Right lobe of liver (tissue), 4 donors: Measurements from ENCODE around the gene INSYN2B.

Experiments used
- CTCF ChIP-seq, 4 donors: fragments of 200-600 bp in 3 of 4; fragments of 450-650 bp in 1 of 4; IDR thresholded peaks; one replicate each; pipeline versions ENCODE4 v1.5.1 to v1.8.0; 2016 to 2022; ENCODE audit warnings: antibody characterized with exemption in 4 of 4, mild to moderate bottlenecking in 2 of 4
- POLR2A ChIP-seq: fragments of 450-650 bp; IDR thresholded peaks from one replicate; pipeline ENCODE4 v1.6.1; 2017; ENCODE audit warnings: antibody characterized with exemption, mild to moderate bottlenecking
- donor health status: DM: no; HTN: no; CAD: no.
- donor health status: DM: no; HTN: no; CAD: no.
- donor health status: DM: no; HTN: yes; CAD: no.

DNA sequence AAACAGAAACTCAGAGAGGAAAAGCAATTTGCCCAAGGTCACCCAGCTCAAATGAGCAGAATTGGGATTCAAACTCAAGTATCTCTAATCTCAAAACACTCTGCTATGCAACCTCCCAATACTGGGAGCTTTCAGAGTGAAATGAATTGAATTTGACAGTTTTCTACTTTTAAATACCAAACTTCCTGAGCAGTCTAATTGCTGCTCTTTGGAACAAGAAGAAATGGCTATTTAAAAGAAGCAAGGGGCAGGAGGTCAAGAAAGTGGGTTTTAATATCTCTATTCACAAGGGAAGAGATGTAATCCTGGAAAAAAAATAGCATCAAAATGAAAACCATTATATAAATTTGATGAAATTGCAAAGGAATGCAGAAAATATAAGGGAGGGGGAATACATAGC, 142.6 kb downstream of the INSYN2B start:
- TF ChIP-seq CTCF (IDR thresholded peaks at IDR 0.05), result no peak
- TF ChIP-seq POLR2A, result no peak
